ENCODE measurements around the gene ASB13. TPM values are rescaled to one million over a fixed set of nuclear protein-coding genes. Genes with fewer than 3 reads are reported as not detected.
"Not testable (repeated sequence)": the region's sequence is repeated elsewhere in the genome, so short reads cannot be mapped to it uniquely, and the experiment has no call there.

The ASB13 gene
- total and polyA plus RNA-seq, 2 of the 13 experiments (the other 11 are each of a cell fraction or from before 2014, with no cell fraction given), result 9.3 to 15.4 TPM

- H3K9me3 ChIP-seq (ENCODE audit: low read length); H3K27ac ChIP-seq (ENCODE audit: extremely low read length, insufficient read depth, low read length); H3K4me3 ChIP-seq (replicated peaks in 1 of 3; ENCODE audit: insufficient read depth in 1 of 3, low read depth in 2 of 3, low read length in 3 of 3); ATAC-seq; H3K36me3 ChIP-seq (replicated peaks in 1 of 2; ENCODE audit: control insufficient read depth in 1 of 2, insufficient read depth in 2 of 2, low read length in 2 of 2); POLR2A ChIA-PET; H3K79me2 ChIP-seq (ENCODE audit: insufficient read depth, low read length); H3K9ac ChIP-seq (ENCODE audit: insufficient read depth, low read depth, low read length); CTCF ChIA-PET (ENCODE audit: low intra/inter-chr PET ratio, low total read pairs); FAIRE-seq; H2AFZ ChIP-seq (ENCODE audit: low read length); in situ Hi-C loops (cut with HindIII; ENCODE audit: extremely low pct_ligation_motif_present, low pct_unique_long_range_greater_than_20kb); intact Hi-C loops (cut with micrococcal nuclease; ENCODE audit: unreplicated experiment); H4K20me1 ChIP-seq (ENCODE audit: insufficient read depth, low read length); DNase-seq (ENCODE audit: low spot score); H3K4me2 ChIP-seq (ENCODE audit: low read depth, low read length); BruUV-seq (replicated peaks); TF ChIP-seq SOX13 (IDR thresholded peaks at IDR 0.05): not testable (repeated sequence)
- WGBS (ENCODE audit: low lambda C conversion rate), result 64% methylated on average over 6 of the region's 6 CpGs
- peaks cover 76% of the 10 kb centered on the region for H3K4me1 ChIP-seq (ENCODE audit: insufficient read depth, low read length)
- TF ChIP-seq SOX13 (CRISPR knock-in tag; conservative IDR thresholded peaks at IDR 0.05 in 1 of 2, IDR thresholded peaks at IDR 0.05 in 1 of 2) (0 out of 4 replicates have a peak, but pooled peaks of 1 of the 2 experiments have one; percentile 10), ZNF460 (CRISPR knock-in tag; IDR thresholded peaks at IDR 0.05; ENCODE audit: borderline replicate concordance) (peak; percentile 66; the same call in 1 of the 2 replicates)
- H3K27me3 ChIP-seq (ENCODE audit: control insufficient read depth in 1 of 2, insufficient read depth in 2 of 2, low read length in 2 of 2), result peaks cover 1 to 20% of the 10 kb centered on the region in 2 experiments; a peak in 4 of 5 replicates
Observed at GRCh38 chr10:5593347-5593746, 73.0 kb downstream of the ASB13 start.

DNA sequence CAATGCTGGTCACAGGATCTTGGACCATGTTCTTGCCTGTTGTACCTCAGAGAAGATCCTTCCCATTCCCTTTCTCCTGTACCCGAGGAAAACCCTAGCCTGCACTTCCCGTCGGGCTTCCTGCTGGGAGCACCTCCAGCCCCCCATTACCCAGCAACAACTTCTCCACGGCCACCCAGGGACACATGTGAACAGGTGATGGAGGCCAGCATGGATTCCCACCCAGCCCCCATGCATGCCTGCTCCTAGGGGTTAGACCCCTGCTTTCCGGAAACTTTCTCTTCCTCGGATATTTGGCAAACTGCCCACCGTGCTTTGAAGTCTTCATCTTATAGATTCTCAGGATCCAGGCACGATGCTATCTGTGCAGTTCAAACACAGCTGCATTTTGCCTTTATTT is 74.3 kb downstream of the ASB13 start:
- Histone ChIP-seq H3K9me3 (ENCODE audit: low read length) (no peaks in the 10 kb centered on the region), H4K20me1 (ENCODE audit: insufficient read depth, low read length) (no peaks in the 10 kb centered on the region), H3K9ac (ENCODE audit: insufficient read depth, low read depth, low read length) (no peak overlapping the region), H3K27ac (ENCODE audit: extremely low read length, insufficient read depth, low read length) (no peak overlapping the region), H3K4me3 (replicated peaks in 1 of 3; ENCODE audit: insufficient read depth in 1 of 3, low read depth in 2 of 3, low read length in 3 of 3) (no peak overlapping the region), H3K36me3 (replicated peaks in 1 of 2; ENCODE audit: control insufficient read depth in 1 of 2, insufficient read depth in 2 of 2, low read length in 2 of 2) (no peaks in the 10 kb centered on the region), H3K79me2 (ENCODE audit: insufficient read depth, low read length) (no peaks in the 10 kb centered on the region), H3K27me3 (ENCODE audit: control insufficient read depth in 1 of 2, insufficient read depth in 2 of 2, low read length in 2 of 2) (peaks cover 1 to 28% of the 10 kb centered on the region in 2 experiments; a peak in 4 of 5 replicates), H3K4me1 (ENCODE audit: insufficient read depth, low read length) (peaks cover 79% of the 10 kb centered on the region), H3K4me2 (ENCODE audit: low read depth, low read length) (peak overlapping the region; percentile 87; the same call in 1 of the 2 replicates), H2AFZ (ENCODE audit: low read length) (no peak overlapping the region)
- intact Hi-C loops (cut with micrococcal nuclease; ENCODE audit: unreplicated experiment) (no loop called here), in situ Hi-C loops (cut with HindIII; ENCODE audit: extremely low pct_ligation_motif_present, low pct_unique_long_range_greater_than_20kb) (no loop called here)
- CTCF ChIA-PET (ENCODE audit: low intra/inter-chr PET ratio, low total read pairs), result no interaction called here
- DNase-seq (ENCODE audit: low spot score) (no peak), FAIRE-seq (no peak), ATAC-seq (no peak)
- no TSS peak for BruUV-seq (replicated peaks)
- POLR2A ChIA-PET, result interaction anchor here (0.9 to 2.2 kb wide), 4 partner anchors 43 to 146 kb away, joined by 4 to 10 read pairs (median 6); no protein-coding TSS in a partner anchor
- WGBS (ENCODE audit: low lambda C conversion rate), result 53% methylated on average over 8 of the region's 8 CpGs
- TF ChIP-seq ELF1 (CRISPR knock-in tag; IDR thresholded peaks at IDR 0.05), result no peak
- TF ChIP-seq STAG1 (CRISPR knock-in tag; IDR thresholded peaks at IDR 0.05), result no peak
- no peak for TF ChIP-seq SRSF1 (optimal IDR thresholded peaks at IDR 0.05; ENCODE audit: low read depth, low read length)
- TF ChIP-seq BHLHE40 (IDR thresholded peaks at IDR 0.05; ENCODE audit: low read length), result no peak
- TF ChIP-seq, protein P1, sequence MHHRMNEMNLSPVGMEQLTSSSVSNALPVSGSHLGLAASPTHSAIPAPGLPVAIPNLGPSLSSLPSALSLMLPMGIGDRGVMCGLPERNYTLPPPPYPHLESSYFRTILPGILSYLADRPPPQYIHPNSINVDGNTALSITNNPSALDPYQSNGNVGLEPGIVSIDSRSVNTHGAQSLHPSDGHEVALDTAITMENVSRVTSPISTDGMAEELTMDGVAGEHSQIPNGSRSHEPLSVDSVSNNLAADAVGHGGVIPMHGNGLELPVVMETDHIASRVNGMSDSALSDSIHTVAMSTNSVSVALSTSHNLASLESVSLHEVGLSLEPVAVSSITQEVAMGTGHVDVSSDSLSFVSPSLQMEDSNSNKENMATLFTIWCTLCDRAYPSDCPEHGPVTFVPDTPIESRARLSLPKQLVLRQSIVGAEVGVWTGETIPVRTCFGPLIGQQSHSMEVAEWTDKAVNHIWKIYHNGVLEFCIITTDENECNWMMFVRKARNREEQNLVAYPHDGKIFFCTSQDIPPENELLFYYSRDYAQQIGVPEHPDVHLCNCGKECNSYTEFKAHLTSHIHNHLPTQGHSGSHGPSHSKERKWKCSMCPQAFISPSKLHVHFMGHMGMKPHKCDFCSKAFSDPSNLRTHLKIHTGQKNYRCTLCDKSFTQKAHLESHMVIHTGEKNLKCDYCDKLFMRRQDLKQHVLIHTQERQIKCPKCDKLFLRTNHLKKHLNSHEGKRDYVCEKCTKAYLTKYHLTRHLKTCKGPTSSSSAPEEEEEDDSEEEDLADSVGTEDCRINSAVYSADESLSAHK (CRISPR knock-in tag; IDR thresholded peaks at IDR 0.05; ENCODE audit: borderline replicate concordance), result no peak
- TF ChIP-seq CBX2 (IDR thresholded peaks at IDR 0.05; ENCODE audit: low read depth, low read length), result no peak
- TF ChIP-seq CBX2 (CRISPR knock-in tag; IDR thresholded peaks at IDR 0.05; ENCODE audit: low read depth), result no peak
- no peak for TF ChIP-seq ZNF225 (CRISPR knock-in tag; IDR thresholded peaks at IDR 0.05)
- no peak for TF ChIP-seq NFYB (CRISPR knock-in tag; IDR thresholded peaks at IDR 0.05)
- no peak for TF ChIP-seq ATF7-NPFF (CRISPR knock-in tag; IDR thresholded peaks at IDR 0.05; ENCODE audit: low read depth)
- TF ChIP-seq RBM22 (optimal IDR thresholded peaks at IDR 0.05; ENCODE audit: low read length), result no peak
- TF ChIP-seq, protein P2, sequence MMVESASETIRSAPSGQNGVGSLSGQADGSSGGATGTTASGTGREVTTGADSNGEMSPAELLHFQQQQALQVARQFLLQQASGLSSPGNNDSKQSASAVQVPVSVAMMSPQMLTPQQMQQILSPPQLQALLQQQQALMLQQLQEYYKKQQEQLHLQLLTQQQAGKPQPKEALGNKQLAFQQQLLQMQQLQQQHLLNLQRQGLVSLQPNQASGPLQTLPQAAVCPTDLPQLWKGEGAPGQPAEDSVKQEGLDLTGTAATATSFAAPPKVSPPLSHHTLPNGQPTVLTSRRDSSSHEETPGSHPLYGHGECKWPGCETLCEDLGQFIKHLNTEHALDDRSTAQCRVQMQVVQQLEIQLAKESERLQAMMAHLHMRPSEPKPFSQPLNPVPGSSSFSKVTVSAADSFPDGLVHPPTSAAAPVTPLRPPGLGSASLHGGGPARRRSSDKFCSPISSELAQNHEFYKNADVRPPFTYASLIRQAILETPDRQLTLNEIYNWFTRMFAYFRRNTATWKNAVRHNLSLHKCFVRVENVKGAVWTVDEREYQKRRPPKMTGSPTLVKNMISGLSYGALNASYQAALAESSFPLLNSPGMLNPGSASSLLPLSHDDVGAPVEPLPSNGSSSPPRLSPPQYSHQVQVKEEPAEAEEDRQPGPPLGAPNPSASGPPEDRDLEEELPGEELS (CRISPR knock-in tag; IDR thresholded peaks at IDR 0.05), result no peak
- no peak for TF ChIP-seq JUN (CRISPR knock-in tag; IDR thresholded peaks at IDR 0.05)
